Measurements from ENCODE around the gene TSHZ2. TPM values are rescaled to one million over a fixed set of nuclear protein-coding genes. Genes with fewer than 3 reads are reported as not detected.

The TSHZ2 gene
- total RNA-seq, 1 donor from 2014 or later: 19.8 TPM

DNA sequence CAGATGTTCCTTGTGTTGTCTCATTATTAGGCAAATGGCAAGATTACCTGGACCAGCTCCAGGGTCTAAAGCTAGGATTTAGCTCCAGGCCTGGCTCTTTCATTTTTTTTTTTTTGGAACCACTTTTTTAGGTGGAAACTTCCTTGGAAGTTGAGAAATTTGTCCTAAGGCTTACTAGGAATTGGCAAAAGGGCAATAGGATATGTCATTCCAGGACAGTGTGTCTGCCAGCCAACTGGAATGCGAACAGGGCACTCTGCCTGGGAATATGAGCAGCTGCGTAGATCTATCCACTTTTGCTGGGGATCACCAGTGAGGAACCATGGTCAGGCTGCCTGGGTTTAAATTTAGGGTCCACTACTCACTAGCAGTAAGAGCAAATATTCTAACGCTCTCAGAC, 304.0 kb downstream of the TSHZ2 start:
- no peaks in the 10 kb centered on the region for H3K27me3 Mint-ChIP-seq (ENCODE audit: low read depth)
- H3K36me3 Mint-ChIP-seq (ENCODE audit: low read depth): no peaks in the 10 kb centered on the region
- no peaks in the 10 kb centered on the region for H3K4me1 Mint-ChIP-seq (ENCODE audit: low read depth)
- H3K9me3 Mint-ChIP-seq: no peaks in the 10 kb centered on the region
- DNase-seq (ENCODE audit: low spot score): no peak
- intact Hi-C loops (cut with micrococcal nuclease): no loop called here
- H3K27ac Mint-ChIP-seq: no peak overlapping the region
- no peak overlapping the region for H3K4me3 Mint-ChIP-seq (ENCODE audit: low read depth)

DNA sequence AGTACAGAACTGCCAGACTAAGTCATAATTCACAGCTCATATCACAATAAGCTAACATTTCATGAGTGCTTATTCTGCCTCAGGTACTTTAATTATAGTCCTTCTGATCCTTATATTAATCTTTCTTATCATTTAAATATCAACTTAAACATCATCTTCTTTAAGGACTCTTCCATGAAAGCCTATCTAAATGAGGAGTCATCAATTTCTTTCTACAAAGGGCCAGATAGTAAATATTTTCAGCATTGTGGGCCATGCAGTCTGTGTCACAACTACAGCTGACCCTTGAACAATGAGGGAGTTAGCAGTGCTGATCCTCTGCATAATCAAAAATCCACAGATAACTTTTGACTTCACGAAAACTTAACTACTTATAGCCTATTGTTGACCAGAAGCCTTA, 306.4 kb downstream of the TSHZ2 start:
- no peak overlapping the region for H3K4me3 Mint-ChIP-seq (ENCODE audit: low read depth)
- peaks cover 4% of the 10 kb centered on the region for H3K27me3 Mint-ChIP-seq (ENCODE audit: low read depth)
- H3K9me3 Mint-ChIP-seq: no peaks in the 10 kb centered on the region
- H3K36me3 Mint-ChIP-seq (ENCODE audit: low read depth): no peaks in the 10 kb centered on the region
- no peak for DNase-seq (ENCODE audit: low spot score)
- no peak overlapping the region for H3K27ac Mint-ChIP-seq
- no peaks in the 10 kb centered on the region for H3K4me1 Mint-ChIP-seq (ENCODE audit: low read depth)
- intact Hi-C loops (cut with micrococcal nuclease): no loop called here

- Mint-ChIP-seq H3K27ac (no peak overlapping the region), H3K36me3 (ENCODE audit: low read depth) (no peaks in the 10 kb centered on the region), H3K9me3 (no peaks in the 10 kb centered on the region), H3K4me1 (ENCODE audit: low read depth) (no peaks in the 10 kb centered on the region), H3K27me3 (ENCODE audit: low read depth) (peaks cover 6% of the 10 kb centered on the region), H3K4me3 (ENCODE audit: low read depth) (no peak overlapping the region)
- DNase-seq (ENCODE audit: low spot score): no peak
- intact Hi-C loops (cut with micrococcal nuclease): no loop called here
Measured at GRCh38 chr20:53279735-53280134, 307.6 kb downstream of the TSHZ2 start.

GRCh38 chr20:53281557-53282117, 309.5 kb downstream of the TSHZ2 start:
- Mint-ChIP-seq H3K9me3 (no peaks in the 10 kb centered on the region), H3K36me3 (ENCODE audit: low read depth) (no peaks in the 10 kb centered on the region), H3K27ac (no peak overlapping the region), H3K4me3 (ENCODE audit: low read depth) (no peak overlapping the region), H3K27me3 (ENCODE audit: low read depth) (peaks cover 6% of the 10 kb centered on the region), H3K4me1 (ENCODE audit: low read depth) (no peaks in the 10 kb centered on the region)
- intact Hi-C loops (cut with micrococcal nuclease): no loop called here
- DNase-seq (ENCODE audit: low spot score): no peak

DNA sequence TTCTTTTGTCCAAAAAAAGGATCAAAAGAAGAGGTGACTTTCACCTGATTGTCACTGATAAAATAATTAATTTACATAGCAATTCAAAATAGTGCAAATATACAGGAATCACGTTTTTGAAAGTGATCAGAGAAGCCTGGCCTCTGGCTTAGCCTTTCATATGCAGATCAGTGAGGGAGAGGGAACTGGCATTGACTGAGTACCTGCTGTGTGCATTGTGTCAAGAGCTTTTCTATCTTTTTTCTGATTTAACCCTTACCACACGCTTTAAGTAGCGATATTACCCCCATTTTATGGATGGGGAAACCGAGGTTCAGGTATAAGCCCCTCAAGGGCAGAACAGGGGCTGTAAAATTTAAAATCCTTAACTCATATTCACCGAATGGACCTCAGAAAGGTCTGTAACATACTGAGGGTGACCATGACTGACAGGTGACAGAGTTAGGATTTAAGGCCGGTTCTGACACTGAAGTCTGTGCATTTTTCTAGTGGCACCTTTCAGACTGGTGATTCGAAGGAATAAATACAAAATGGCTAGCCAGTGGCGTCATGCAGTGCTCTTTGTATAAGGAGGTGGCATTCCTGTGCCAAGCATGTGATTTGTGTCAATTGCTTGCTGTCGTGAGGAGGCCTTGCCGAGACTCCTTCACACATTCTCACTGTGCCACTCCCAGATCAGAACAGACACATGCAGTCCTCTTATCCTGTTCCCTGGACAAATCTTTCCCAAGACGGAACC, 310.2 kb downstream of the TSHZ2 start:
- intact Hi-C loops (cut with micrococcal nuclease): no loop called here
- H3K27me3 Mint-ChIP-seq (ENCODE audit: low read depth): peaks cover 6% of the 10 kb centered on the region
- H3K36me3 Mint-ChIP-seq (ENCODE audit: low read depth): no peaks in the 10 kb centered on the region
- H3K4me1 Mint-ChIP-seq (ENCODE audit: low read depth): no peaks in the 10 kb centered on the region
- H3K4me3 Mint-ChIP-seq (ENCODE audit: low read depth): no peak overlapping the region
- no peak overlapping the region for H3K27ac Mint-ChIP-seq
- H3K9me3 Mint-ChIP-seq: no peaks in the 10 kb centered on the region
- no peak for DNase-seq (ENCODE audit: low spot score)

- Mint-ChIP-seq H3K36me3 (ENCODE audit: low read depth) (no peaks in the 10 kb centered on the region), H3K27ac (no peak overlapping the region), H3K4me1 (ENCODE audit: low read depth) (no peaks in the 10 kb centered on the region), H3K27me3 (ENCODE audit: low read depth) (peaks cover 6% of the 10 kb centered on the region), H3K9me3 (no peaks in the 10 kb centered on the region), H3K4me3 (ENCODE audit: low read depth) (no peak overlapping the region)
- no peak for DNase-seq (ENCODE audit: low spot score)
- intact Hi-C loops (cut with micrococcal nuclease): no loop called here
Measured at GRCh38 chr20:53283011-53283410, 310.9 kb downstream of the TSHZ2 start.

DNA sequence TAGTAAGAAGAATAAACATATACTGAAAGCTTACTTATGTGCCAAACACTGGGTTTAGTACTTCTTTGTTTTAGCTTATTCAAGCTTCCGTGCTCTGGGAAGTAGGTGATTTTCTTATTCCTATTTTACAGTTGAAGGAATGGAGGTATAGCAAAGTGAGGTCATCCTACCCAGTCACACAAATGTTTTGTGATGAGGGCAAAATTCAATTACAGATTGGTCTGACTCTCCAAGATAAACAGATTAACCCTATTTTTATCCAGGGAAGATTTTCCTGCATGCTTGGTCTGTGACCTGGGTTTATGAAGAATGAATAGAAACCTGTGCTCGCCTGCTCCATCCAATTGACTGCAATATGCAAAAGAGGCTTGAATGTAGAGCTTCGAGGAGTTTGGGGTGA, 311.4 kb downstream of the TSHZ2 start:
- Mint-ChIP-seq H3K4me1 (ENCODE audit: low read depth) (no peaks in the 10 kb centered on the region), H3K27me3 (ENCODE audit: low read depth) (peaks cover 6% of the 10 kb centered on the region), H3K4me3 (ENCODE audit: low read depth) (no peak overlapping the region), H3K9me3 (no peaks in the 10 kb centered on the region), H3K27ac (no peak overlapping the region), H3K36me3 (ENCODE audit: low read depth) (no peaks in the 10 kb centered on the region)
- intact Hi-C loops (cut with micrococcal nuclease): no loop called here
- no peak for DNase-seq (ENCODE audit: low spot score)

DNA sequence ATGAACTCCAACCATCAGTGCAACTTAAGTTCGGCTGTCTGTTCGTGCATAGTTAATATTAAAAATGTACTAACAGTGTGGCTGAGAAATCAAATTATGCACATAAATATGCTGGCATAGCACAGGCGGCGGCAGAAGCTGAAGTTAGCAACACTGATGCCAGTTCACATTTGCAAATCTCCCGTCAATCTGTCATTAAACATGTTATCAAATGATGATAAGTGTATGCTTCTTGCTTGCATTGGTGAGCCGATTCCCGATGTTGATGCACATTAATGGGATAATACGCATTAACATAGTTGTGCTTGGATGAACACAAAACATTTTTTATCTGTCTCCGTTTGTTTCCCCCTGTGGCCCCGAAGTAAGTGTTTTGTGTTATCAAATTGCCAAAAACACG, 312.1 kb downstream of the TSHZ2 start:
- peaks cover 6% of the 10 kb centered on the region for H3K27me3 Mint-ChIP-seq (ENCODE audit: low read depth)
- no peaks in the 10 kb centered on the region for H3K36me3 Mint-ChIP-seq (ENCODE audit: low read depth)
- no peak overlapping the region for H3K4me3 Mint-ChIP-seq (ENCODE audit: low read depth)
- no peaks in the 10 kb centered on the region for H3K9me3 Mint-ChIP-seq
- no peak for DNase-seq (ENCODE audit: low spot score)
- intact Hi-C loops (cut with micrococcal nuclease): no loop called here
- H3K27ac Mint-ChIP-seq: no peak overlapping the region
- H3K4me1 Mint-ChIP-seq (ENCODE audit: low read depth): no peaks in the 10 kb centered on the region

DNA sequence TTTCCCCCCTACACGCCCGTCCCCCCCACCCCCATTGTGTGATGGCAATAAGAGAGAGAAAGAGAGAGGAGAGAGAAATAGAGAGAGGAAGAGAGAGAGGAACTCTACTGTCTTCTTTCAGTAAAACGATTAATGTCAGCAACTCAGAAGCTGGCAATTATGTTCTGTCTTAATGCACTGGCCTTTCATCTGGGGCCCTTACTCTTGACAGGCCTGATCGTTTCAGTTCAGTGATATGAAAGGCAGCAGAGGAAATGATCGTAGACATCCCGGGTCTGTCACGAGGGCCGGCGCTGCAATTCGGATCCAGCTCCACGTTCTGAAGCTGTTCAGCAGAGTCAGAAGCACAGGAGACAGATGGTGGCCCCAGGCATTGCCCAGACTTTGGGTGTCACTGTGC, 312.5 kb downstream of the TSHZ2 start:
- H3K4me1 Mint-ChIP-seq (ENCODE audit: low read depth): no peaks in the 10 kb centered on the region
- no peaks in the 10 kb centered on the region for H3K36me3 Mint-ChIP-seq (ENCODE audit: low read depth)
- H3K27ac Mint-ChIP-seq: no peak overlapping the region
- intact Hi-C loops (cut with micrococcal nuclease): no loop called here
- peaks cover 6% of the 10 kb centered on the region for H3K27me3 Mint-ChIP-seq (ENCODE audit: low read depth)
- H3K9me3 Mint-ChIP-seq: no peaks in the 10 kb centered on the region
- no peak overlapping the region for H3K4me3 Mint-ChIP-seq (ENCODE audit: low read depth)
- no peak for DNase-seq (ENCODE audit: low spot score)

- no peaks in the 10 kb centered on the region for H3K4me1 Mint-ChIP-seq (ENCODE audit: low read depth)
- no peaks in the 10 kb centered on the region for H3K9me3 Mint-ChIP-seq
- peaks cover 6% of the 10 kb centered on the region for H3K27me3 Mint-ChIP-seq (ENCODE audit: low read depth)
- DNase-seq (ENCODE audit: low spot score): no peak
- H3K36me3 Mint-ChIP-seq (ENCODE audit: low read depth): no peaks in the 10 kb centered on the region
- no peak overlapping the region for H3K27ac Mint-ChIP-seq
- H3K4me3 Mint-ChIP-seq (ENCODE audit: low read depth): no peak overlapping the region
- intact Hi-C loops (cut with micrococcal nuclease): no loop called here
Measured at GRCh38 chr20:53287357-53288042, 315.3 kb downstream of the TSHZ2 start.

DNA sequence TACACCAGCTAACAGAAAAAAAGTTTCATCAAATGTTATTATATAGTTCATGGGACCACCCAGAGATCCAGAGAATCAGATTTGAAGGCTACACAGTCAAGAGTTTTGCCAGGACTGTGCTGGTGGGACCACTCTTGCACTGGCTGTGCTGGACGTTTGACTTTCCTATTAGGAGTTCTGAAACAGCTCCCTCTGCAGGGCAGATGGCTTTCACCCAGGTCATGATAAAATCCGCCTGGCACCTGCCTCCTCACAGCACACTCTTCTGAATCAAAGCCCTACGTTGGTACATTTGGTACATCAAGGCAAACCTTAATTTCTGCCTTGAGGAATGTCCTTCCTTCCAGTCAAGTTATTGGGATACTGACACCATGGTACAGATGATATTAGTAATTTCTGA, 319.4 kb downstream of the TSHZ2 start:
- Mint-ChIP-seq H3K4me3 (ENCODE audit: low read depth) (no peak overlapping the region), H3K4me1 (ENCODE audit: low read depth) (peaks cover 2% of the 10 kb centered on the region), H3K9me3 (no peaks in the 10 kb centered on the region), H3K27ac (no peak overlapping the region), H3K36me3 (ENCODE audit: low read depth) (no peaks in the 10 kb centered on the region), H3K27me3 (ENCODE audit: low read depth) (no peaks in the 10 kb centered on the region)
- no peak for DNase-seq (ENCODE audit: low spot score)
- intact Hi-C loops (cut with micrococcal nuclease): no loop called here

- no peak overlapping the region for H3K27ac Mint-ChIP-seq
- no peak for DNase-seq (ENCODE audit: low spot score)
- H3K4me3 Mint-ChIP-seq (ENCODE audit: low read depth): no peak overlapping the region
- no peaks in the 10 kb centered on the region for H3K9me3 Mint-ChIP-seq
- H3K36me3 Mint-ChIP-seq (ENCODE audit: low read depth): no peaks in the 10 kb centered on the region
- intact Hi-C loops (cut with micrococcal nuclease): no loop called here
- no peaks in the 10 kb centered on the region for H3K27me3 Mint-ChIP-seq (ENCODE audit: low read depth)
- H3K4me1 Mint-ChIP-seq (ENCODE audit: low read depth): peaks cover 2% of the 10 kb centered on the region
Measured at GRCh38 chr20:53292347-53292746, 320.2 kb downstream of the TSHZ2 start.

GRCh38 chr20:53294804-53295203, 322.6 kb downstream of the TSHZ2 start:
- intact Hi-C loops (cut with micrococcal nuclease): no loop called here
- H3K4me1 Mint-ChIP-seq (ENCODE audit: low read depth): peaks cover 2% of the 10 kb centered on the region
- H3K36me3 Mint-ChIP-seq (ENCODE audit: low read depth): no peaks in the 10 kb centered on the region
- no peaks in the 10 kb centered on the region for H3K27me3 Mint-ChIP-seq (ENCODE audit: low read depth)
- no peak for DNase-seq (ENCODE audit: low spot score)
- no peaks in the 10 kb centered on the region for H3K9me3 Mint-ChIP-seq
- H3K27ac Mint-ChIP-seq: no peak overlapping the region
- H3K4me3 Mint-ChIP-seq (ENCODE audit: low read depth): no peak overlapping the region

All from activated T-helper 2 cell treated with anti-CD3 and anti-CD28 coated beads, Interferon-gamma antibody, Interleukin-2, Interleukin-4, amounts not matched to agents 10 μg/mL and 5 μg/mL and 100 μg/mL, durations not matched to agents 14 hours and 24 hours and 36 hours (primary cell).